Activated CD8-positive, alpha-beta memory T cell treated with anti-CD3 and anti-CD28 coated beads, Interleukin-2, amount 50 U/mL, for 48 hours (primary cell): ENCODE measurements around the gene RP9.

ENCODE experiments used
- DNase-seq: peaks from one replicate; pipeline ENCODE4 v3.0.0-alpha.2; 2020

The RP9 gene

GRCh38 chr7:33109005-33109757 lies at the start of gene RP9:
TSS of gene RP9 (minus strand) at chr7:33109404. CDS start at chr7:33109372, 32 bp downstream.
- DNase-seq = peak; percentile 90

- no peak for DNase-seq
These were observed 48.6 kb upstream of the RP9 start for GRCh38 chr7:33157781-33158180.

GRCh38 chr7:33157311-33157710 lies 48.1 kb upstream of the RP9 start:
- no peak for DNase-seq

GRCh38 chr7:33156441-33156840 lies 47.2 kb upstream of the RP9 start:
- DNase-seq = no peak

- no peak for DNase-seq
These were observed 46.6 kb upstream of the RP9 start for GRCh38 chr7:33155811-33156210.

GRCh38 chr7:33152087-33152486 lies 42.9 kb upstream of the RP9 start:
- no peak for DNase-seq

GRCh38 chr7:33145156-33145555 lies 36.0 kb upstream of the RP9 start:
- DNase-seq = no peak

GRCh38 chr7:33143996-33144718 lies 35.0 kb upstream of the RP9 start:
- DNase-seq = no peak

- DNase-seq = no peak
These were observed 33.4 kb upstream of the RP9 start for GRCh38 chr7:33142585-33142984.

GRCh38 chr7:33137103-33137502 lies 27.9 kb upstream of the RP9 start:
- no peak for DNase-seq

- no peak for DNase-seq
These were observed 21.0 kb upstream of the RP9 start for GRCh38 chr7:33130184-33130583.

GRCh38 chr7:33129806-33130153 lies 20.6 kb upstream of the RP9 start:
- DNase-seq = no peak

GRCh38 chr7:33128990-33129805 lies 20.0 kb upstream of the RP9 start, which contains the start of gene BBS9:
TSS of gene BBS9 (plus strand) at chr7:33129564. CDS start at chr7:33146253, 16,689 bp downstream.
- peak; percentile 93 for DNase-seq

- DNase-seq = no peak
These were observed 19.4 kb upstream of the RP9 start for GRCh38 chr7:33128631-33128989.

- no peak for DNase-seq
These were observed 17.9 kb upstream of the RP9 start for GRCh38 chr7:33127085-33127484.

- DNase-seq = no peak
These were observed 9.2 kb upstream of the RP9 start for GRCh38 chr7:33118383-33118782.

- DNase-seq = no peak
These were observed 5.8 kb upstream of the RP9 start for GRCh38 chr7:33114976-33115375.

- no peak for DNase-seq
These were observed 2.4 kb upstream of the RP9 start for GRCh38 chr7:33111614-33112013.

GRCh38 chr7:33109758-33110238 lies 594 bp upstream of the RP9 start:
- DNase-seq = no peak

GRCh38 chr7:33108554-33109004 lies 625 bp downstream of the RP9 start:
- no peak for DNase-seq

- DNase-seq = no peak
These were observed 1.8 kb downstream of the RP9 start for GRCh38 chr7:33107136-33108066.

- no peak for DNase-seq
These were observed 7.3 kb downstream of the RP9 start for GRCh38 chr7:33101906-33102305.
